T-cell (primary cell): ENCODE measurements around the gene SH3RF3. TPM values are rescaled to one million over a fixed set of nuclear protein-coding genes. Genes with fewer than 3 reads are reported as not detected.

Experiments used
- ATAC-seq, 4 experiments: fragments of 200-7000 bp in 3 of 4; fragments of 150-1000 bp in 1 of 4; cut with Tn5 transposase; replicated peaks in 1 of 4; 1 replicate in 3 of 4; 2 replicates in 1 of 4; pipeline ENCODE4 v1.10.0; 2021; ENCODE audit warnings: moderate library complexity in 3 of 4, mild to moderate bottlenecking in 2 of 4, moderate number of reproducible peaks in 1 of 4
- CTCF ChIA-PET, 2 donors: fragments of 300-600 bp; sonication (Branson Sonifier 250); formaldehyde crosslinking; loops; one replicate each; lab custom pipeline; 2022; ENCODE audit warnings: antibody characterized with exemption in 2 of 2; lab: Charles Lee
- POLR2A ChIA-PET, 2 donors: fragments of 300-600 bp; sonication (Branson Sonifier 250); formaldehyde crosslinking; loops; one replicate each; lab custom pipeline; 2022; ENCODE audit warnings: antibody characterized with exemption in 2 of 2; lab: Charles Lee
- DNase-seq, 35 experiments: peaks; one replicate each; pipeline versions ENCODE4 v3.0.0 to v3.0.0-alpha.2; 2013 to 2023
- H3K27ac ChIP-seq: one replicate; pipeline ENCODE4 v1.5.1; 2013; ENCODE audit warnings: low read length
- H3K27me3 ChIP-seq, 2 experiments: replicated peaks in 1 of 2; 1 replicate in 1 of 2; 2 replicates in 1 of 2; pipeline versions ENCODE4 v1.6.1 to v1.7.0; 2013; ENCODE audit warnings: low read length in 1 of 2, mixed read lengths in 1 of 2; ENCODE audit not compliant: control insufficient read depth in 2 of 2, insufficient read depth in 2 of 2; ENCODE audit errors: extremely low read depth in 1 of 2
- H3K36me3 ChIP-seq, 2 donors: 1 replicate in 1 of 2; 2 replicates in 1 of 2; pipeline versions ENCODE4 v1.6.1 to v1.7.0; 2013; ENCODE audit warnings: low read length in 1 of 2; ENCODE audit not compliant: control insufficient read depth in 2 of 2, insufficient read depth in 1 of 2; ENCODE audit errors: extremely low read depth in 1 of 2
- H3K4me1 ChIP-seq, 2 experiments: 1 replicate in 1 of 2; 2 replicates in 1 of 2; pipeline versions ENCODE4 v1.6.1 to v1.7.0; 2013; ENCODE audit warnings: low read length in 2 of 2, mixed read lengths in 1 of 2; ENCODE audit not compliant: insufficient read depth in 2 of 2, control insufficient read depth in 1 of 2; ENCODE audit errors: extremely low read depth in 1 of 2
- H3K4me3 ChIP-seq, 2 donors: 1 replicate in 1 of 2; 2 replicates in 1 of 2; pipeline versions ENCODE4 v1.5.1 to v1.7.0; 2013; ENCODE audit warnings: mild to moderate bottlenecking in 2 of 2, low read length in 1 of 2, moderate library complexity in 1 of 2; ENCODE audit not compliant: control insufficient read depth in 1 of 2; ENCODE audit errors: extremely low read depth in 1 of 2
- H3K9me3 ChIP-seq: 2 replicates; pipeline ENCODE4 v1.7.0; 2013
- H3K27ac Mint-ChIP-seq, 2 donors: one replicate each; pipeline ENCODE4 v1.8.0; 2020 to 2021; ENCODE audit warnings: mild to moderate bottlenecking in 2 of 2, mixed read lengths in 2 of 2
- H3K27me3 Mint-ChIP-seq, 2 donors: one replicate each; pipeline ENCODE4 v1.8.0; 2021 to 2022; ENCODE audit warnings: mixed read lengths in 2 of 2
- H3K36me3 Mint-ChIP-seq: one replicate; pipeline ENCODE4 v1.8.0; 2021; ENCODE audit warnings: mixed read lengths
- H3K4me1 Mint-ChIP-seq, 3 donors: one replicate each; pipeline ENCODE4 v1.8.0; 2020 to 2022; ENCODE audit warnings: mixed read lengths in 3 of 3, mild to moderate bottlenecking in 1 of 3
- H3K4me3 Mint-ChIP-seq, 3 donors: one replicate each; pipeline ENCODE4 v1.8.0; 2020 to 2022; ENCODE audit warnings: mild to moderate bottlenecking in 3 of 3, mixed read lengths in 3 of 3, moderate library complexity in 3 of 3
- H3K9me3 Mint-ChIP-seq, 3 donors: one replicate each; pipeline ENCODE4 v1.8.0; 2020 to 2022; ENCODE audit warnings: mixed read lengths in 3 of 3
- WGBS: methylation state at CpG from one replicate; pipeline ENCODE4 v1.1.5; 2013; ENCODE audit warnings: missing lambda C conversion rate; ENCODE audit not compliant: insufficient coverage; 5-methylcytosine and 5-hydroxymethylcytosine counted together
- total RNA-seq, 35 experiments: library from RNA in 6 of 35; stranded (reverse) in 6 of 35; fragments of 120-200 nt in 1 of 35; gene quantifications; one replicate each; pipeline versions ENCODE4 v1.2.1 to v1.2.4 and lab custom pipeline; 2013 to 2026

SH3RF3 gene
- total RNA-seq, 5 donors from 2014 or later (not counting 1 experiment from before 2014, with no cell fraction given): 1.8 to 4.6 (median 3.6) TPM

DNA sequence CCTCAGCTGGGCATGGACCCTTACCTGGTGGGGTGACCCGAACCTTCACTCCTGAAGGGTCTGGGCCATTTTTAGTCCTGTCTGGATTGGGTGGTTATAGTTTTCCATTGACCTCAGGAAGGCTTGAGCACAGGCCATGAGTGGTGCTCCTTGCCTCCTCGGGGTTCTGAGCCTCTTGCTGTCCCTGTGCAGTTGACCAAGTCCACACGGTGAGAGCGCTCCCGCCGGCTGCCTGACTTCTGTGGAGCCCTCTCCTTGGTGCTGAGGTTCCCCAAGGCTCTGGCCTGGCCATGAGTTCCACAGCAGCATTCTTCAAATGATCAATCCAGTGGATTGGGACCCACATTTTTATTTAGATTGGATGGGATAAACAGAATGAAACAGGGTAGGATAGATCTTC, 325.3 kb downstream of the SH3RF3 start:
- Mint-ChIP-seq H3K9me3 (no peaks in the 10 kb centered on the region), H3K36me3 (no peaks in the 10 kb centered on the region), H3K4me1 (no peaks in the 10 kb centered on the region), H3K27me3 (no peaks in the 10 kb centered on the region), H3K4me3 (no peak overlapping the region), H3K27ac (no peak overlapping the region)
- WGBS: 94% methylated on average over 5 of the region's 6 CpGs
- Histone ChIP-seq H3K27me3 (peaks cover 0 to under 1% of the 10 kb centered on the region in 2 experiments), H3K4me1 (no peaks in the 10 kb centered on the region), H3K4me3 (no peak overlapping the region), H3K36me3 (no peaks in the 10 kb centered on the region), H3K9me3 (no peaks in the 10 kb centered on the region), H3K27ac (no peak overlapping the region)
- CTCF ChIA-PET: no interaction called here
- DNase-seq: no peak
- no peak for ATAC-seq
- POLR2A ChIA-PET: no interaction called here

DNA sequence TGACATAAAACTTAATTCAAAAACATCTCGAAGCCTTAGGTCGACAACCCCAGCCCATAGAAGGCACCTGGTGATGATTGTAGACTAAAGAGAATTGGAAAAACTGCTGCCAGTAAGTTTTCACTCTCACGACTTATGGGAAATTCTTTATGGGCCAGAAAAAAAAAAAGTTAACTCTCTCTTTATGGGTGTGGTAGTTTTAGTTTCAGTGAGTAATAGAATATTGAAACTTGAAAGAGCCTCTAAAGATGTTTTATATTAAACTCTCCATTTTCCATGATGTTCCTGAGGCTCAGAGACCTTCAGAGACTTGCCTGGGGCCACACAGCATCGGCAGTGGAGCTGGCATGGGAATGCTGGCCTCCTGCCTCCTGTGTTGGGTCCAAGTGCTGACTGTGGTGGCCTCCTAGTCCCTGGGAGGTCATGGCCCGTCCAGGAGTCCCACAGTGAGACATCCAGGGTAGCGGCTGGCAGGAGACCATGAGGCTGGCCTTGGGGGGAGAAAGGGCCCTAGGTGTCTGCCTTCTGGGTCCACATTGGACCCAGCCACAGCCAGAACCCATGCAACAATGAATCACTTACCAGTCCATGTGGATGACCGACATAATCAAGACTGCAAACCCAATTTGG, 325.9 kb downstream of the SH3RF3 start:
- H3K9me3 Mint-ChIP-seq: no peaks in the 10 kb centered on the region
- ChIA-PET CTCF (no interaction called here), POLR2A (no interaction called here)
- H3K36me3 ChIP-seq: no peaks in the 10 kb centered on the region
- no peak overlapping the region for H3K4me3 Mint-ChIP-seq
- no peaks in the 10 kb centered on the region for H3K4me1 Mint-ChIP-seq
- H3K27me3 ChIP-seq: no peaks in the 10 kb centered on the region
- no peak overlapping the region for H3K27ac Mint-ChIP-seq
- WGBS: 54% methylated on average over 3 of the region's 7 CpGs
- no peak overlapping the region for H3K27ac ChIP-seq
- H3K27me3 Mint-ChIP-seq: no peaks in the 10 kb centered on the region
- no peak for ATAC-seq
- H3K9me3 ChIP-seq: no peaks in the 10 kb centered on the region
- no peaks in the 10 kb centered on the region for H3K4me1 ChIP-seq
- no peaks in the 10 kb centered on the region for H3K36me3 Mint-ChIP-seq
- DNase-seq: no peak
- H3K4me3 ChIP-seq: no peak overlapping the region

DNA sequence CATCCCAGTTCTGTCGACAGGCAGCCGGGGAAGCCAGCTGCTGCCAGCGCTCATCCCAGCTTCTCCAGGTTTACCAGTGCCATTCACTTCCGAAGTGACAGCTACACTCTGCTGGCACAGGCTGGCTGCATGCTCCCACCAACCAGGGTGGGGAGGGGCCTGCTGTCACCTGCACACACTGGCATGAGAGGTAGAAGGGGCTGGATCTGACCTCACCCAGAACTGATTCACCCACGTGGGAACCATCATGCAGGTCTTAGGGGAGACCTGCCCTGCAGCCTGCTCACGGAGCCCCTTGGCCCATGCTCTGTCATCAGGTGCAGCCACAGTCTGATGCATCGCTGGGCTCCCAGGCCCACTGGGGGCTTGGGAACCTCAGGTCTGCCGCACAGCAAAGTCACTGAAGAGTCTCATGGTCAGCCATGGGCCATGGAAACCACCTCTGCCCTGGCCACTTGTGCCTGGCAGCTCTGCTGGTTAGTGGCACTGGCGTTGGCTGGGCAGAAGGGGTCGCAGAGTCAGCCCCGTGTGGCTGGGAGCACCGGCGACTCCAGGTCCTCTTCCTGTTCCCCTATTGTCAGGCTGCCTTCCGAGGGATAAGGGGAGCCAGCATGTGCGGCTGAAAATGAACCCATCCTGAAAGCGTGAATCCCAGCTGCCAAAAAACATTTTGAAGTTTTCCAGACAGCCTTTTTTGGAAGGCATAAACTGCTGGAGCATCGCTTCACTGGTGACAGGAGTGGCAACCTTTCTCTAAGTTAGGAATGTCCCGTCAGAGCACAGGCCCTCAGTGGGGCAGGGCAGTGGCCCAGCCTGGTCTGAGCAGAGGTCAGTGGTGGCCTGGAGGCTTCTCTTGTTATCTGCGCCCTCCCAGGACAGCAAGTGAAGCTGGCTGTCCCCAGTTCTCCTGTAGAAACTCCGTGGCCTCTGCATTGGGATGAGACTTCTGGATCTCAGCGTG, 327.0 kb downstream of the SH3RF3 start:
- H3K36me3 ChIP-seq: no peaks in the 10 kb centered on the region
- no peaks in the 10 kb centered on the region for H3K4me1 ChIP-seq
- H3K27ac ChIP-seq: no peak overlapping the region
- no peaks in the 10 kb centered on the region for H3K27me3 ChIP-seq
- H3K4me1 Mint-ChIP-seq: no peaks in the 10 kb centered on the region
- no peak for ATAC-seq
- ChIA-PET CTCF (no interaction called here), POLR2A (no interaction called here)
- no peaks in the 10 kb centered on the region for H3K36me3 Mint-ChIP-seq
- H3K9me3 ChIP-seq: no peaks in the 10 kb centered on the region
- no peaks in the 10 kb centered on the region for H3K9me3 Mint-ChIP-seq
- no peak overlapping the region for H3K4me3 Mint-ChIP-seq
- H3K27me3 Mint-ChIP-seq: no peaks in the 10 kb centered on the region
- DNase-seq: no peak
- no peak overlapping the region for H3K27ac Mint-ChIP-seq
- H3K4me3 ChIP-seq: no peak overlapping the region
- WGBS: 87% methylated on average over 21 of the region's 21 CpGs

DNA sequence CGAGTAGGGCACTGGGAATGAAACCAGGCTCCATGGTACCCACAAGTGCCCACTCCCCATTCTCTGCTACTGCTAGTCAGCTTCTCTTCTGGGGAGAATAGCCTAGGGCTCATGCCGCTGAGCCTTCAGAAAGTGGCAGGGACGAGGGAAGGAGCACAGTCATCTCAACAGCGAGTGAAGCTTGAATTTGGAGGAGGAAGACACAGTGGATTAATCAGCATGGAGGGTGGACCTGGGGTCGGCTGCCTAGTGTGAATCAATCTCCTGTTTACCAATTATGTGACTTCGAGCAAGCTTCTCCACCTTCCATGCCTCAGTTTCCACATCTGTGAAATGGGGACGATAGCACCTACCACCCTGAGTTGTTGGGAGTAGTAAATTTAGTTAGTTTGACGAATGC, 327.8 kb downstream of the SH3RF3 start:
- H3K27ac ChIP-seq: no peak overlapping the region
- ATAC-seq (no peak), DNase-seq (no peak)
- H3K36me3 ChIP-seq: no peaks in the 10 kb centered on the region
- H3K9me3 ChIP-seq: no peaks in the 10 kb centered on the region
- Mint-ChIP-seq H3K4me3 (no peak overlapping the region), H3K27me3 (no peaks in the 10 kb centered on the region), H3K36me3 (no peaks in the 10 kb centered on the region), H3K4me1 (no peaks in the 10 kb centered on the region), H3K27ac (no peak overlapping the region), H3K9me3 (no peaks in the 10 kb centered on the region)
- WGBS: 61% methylated on average over 2 of the region's 8 CpGs
- POLR2A ChIA-PET: no interaction called here
- H3K4me1 ChIP-seq: no peaks in the 10 kb centered on the region
- H3K27me3 ChIP-seq: no peaks in the 10 kb centered on the region
- no peak overlapping the region for H3K4me3 ChIP-seq
- CTCF ChIA-PET: no interaction called here

DNA sequence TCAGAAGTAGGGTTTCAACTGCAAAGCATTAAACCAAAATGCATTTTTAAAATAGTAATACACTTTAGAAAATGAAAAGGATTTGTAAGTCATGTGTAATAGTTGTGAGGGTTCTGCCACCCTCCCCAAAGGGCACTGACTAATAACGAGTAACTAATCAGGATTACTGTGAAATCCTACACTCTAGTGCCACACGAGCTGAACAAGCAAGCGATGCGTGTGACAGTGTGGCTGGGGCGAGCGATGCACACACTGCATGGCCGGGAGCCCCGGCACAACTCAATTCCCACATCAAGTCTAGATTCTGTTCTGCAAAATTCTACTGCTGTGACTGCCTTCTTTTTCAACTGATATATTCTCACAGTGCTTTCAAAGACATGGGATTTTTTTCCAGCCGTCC, 328.4 kb downstream of the SH3RF3 start:
- H3K4me3 Mint-ChIP-seq: no peak overlapping the region
- no peaks in the 10 kb centered on the region for H3K9me3 Mint-ChIP-seq
- H3K36me3 Mint-ChIP-seq: no peaks in the 10 kb centered on the region
- ChIA-PET POLR2A (no interaction called here), CTCF (no interaction called here)
- H3K27ac Mint-ChIP-seq: no peak overlapping the region
- H3K27me3 ChIP-seq: no peaks in the 10 kb centered on the region
- ATAC-seq (no peak), DNase-seq (no peak)
- H3K36me3 ChIP-seq: no peaks in the 10 kb centered on the region
- WGBS: 76% methylated on average over 9 of the region's 9 CpGs
- no peaks in the 10 kb centered on the region for H3K27me3 Mint-ChIP-seq
- no peaks in the 10 kb centered on the region for H3K4me1 ChIP-seq
- H3K27ac ChIP-seq: no peak overlapping the region
- no peaks in the 10 kb centered on the region for H3K9me3 ChIP-seq
- H3K4me3 ChIP-seq: no peak overlapping the region
- no peaks in the 10 kb centered on the region for H3K4me1 Mint-ChIP-seq

DNA sequence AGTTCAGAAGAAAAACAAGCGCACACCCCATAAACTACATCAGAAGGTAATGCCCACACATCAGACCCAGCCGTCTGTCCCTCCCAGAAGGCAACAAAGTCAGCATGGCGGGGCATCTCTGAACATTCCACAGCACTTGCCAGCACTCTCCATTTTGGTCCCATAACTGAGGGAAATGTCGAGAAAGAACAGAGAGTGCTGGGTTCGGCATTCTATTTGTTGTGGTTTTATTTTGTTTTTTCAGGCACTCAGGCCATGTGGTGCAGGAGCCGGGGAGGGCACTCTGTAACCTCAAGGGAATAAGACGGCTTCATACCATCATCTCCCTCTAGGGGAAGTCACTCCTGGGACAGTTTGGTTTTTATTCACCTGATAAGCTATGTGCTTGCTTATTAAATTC, 328.8 kb downstream of the SH3RF3 start:
- H3K9me3 ChIP-seq: no peaks in the 10 kb centered on the region
- no peaks in the 10 kb centered on the region for H3K36me3 ChIP-seq
- no peak overlapping the region for H3K4me3 ChIP-seq
- Mint-ChIP-seq H3K27me3 (no peaks in the 10 kb centered on the region), H3K4me1 (no peaks in the 10 kb centered on the region), H3K27ac (no peak overlapping the region), H3K9me3 (no peaks in the 10 kb centered on the region), H3K4me3 (no peak overlapping the region), H3K36me3 (no peaks in the 10 kb centered on the region)
- ChIA-PET CTCF (no interaction called here), POLR2A (no interaction called here)
- H3K27me3 ChIP-seq: no peaks in the 10 kb centered on the region
- ATAC-seq (no peak), DNase-seq (no peak)
- H3K27ac ChIP-seq: no peak overlapping the region
- H3K4me1 ChIP-seq: no peaks in the 10 kb centered on the region
- WGBS: 100% methylated on average over 3 of the region's 7 CpGs
